SK-N-MC (cell line): ENCODE results near the gene DAND5.

Experiments
- EZH2 ChIP-seq: fragments of 200-600 bp; sonication (generic); IDR thresholded peaks from one replicate; pipeline ENCODE4 v1.6.1; 2017; ENCODE audit warnings: antibody characterized with exemption
- POLR2AphosphoS5 ChIP-seq: IDR thresholded peaks from 2 replicates; pipeline ENCODE4 v1.6.1; 2012; ENCODE audit warnings: mild to moderate bottlenecking, low read depth, low read length, borderline replicate concordance

DNA sequence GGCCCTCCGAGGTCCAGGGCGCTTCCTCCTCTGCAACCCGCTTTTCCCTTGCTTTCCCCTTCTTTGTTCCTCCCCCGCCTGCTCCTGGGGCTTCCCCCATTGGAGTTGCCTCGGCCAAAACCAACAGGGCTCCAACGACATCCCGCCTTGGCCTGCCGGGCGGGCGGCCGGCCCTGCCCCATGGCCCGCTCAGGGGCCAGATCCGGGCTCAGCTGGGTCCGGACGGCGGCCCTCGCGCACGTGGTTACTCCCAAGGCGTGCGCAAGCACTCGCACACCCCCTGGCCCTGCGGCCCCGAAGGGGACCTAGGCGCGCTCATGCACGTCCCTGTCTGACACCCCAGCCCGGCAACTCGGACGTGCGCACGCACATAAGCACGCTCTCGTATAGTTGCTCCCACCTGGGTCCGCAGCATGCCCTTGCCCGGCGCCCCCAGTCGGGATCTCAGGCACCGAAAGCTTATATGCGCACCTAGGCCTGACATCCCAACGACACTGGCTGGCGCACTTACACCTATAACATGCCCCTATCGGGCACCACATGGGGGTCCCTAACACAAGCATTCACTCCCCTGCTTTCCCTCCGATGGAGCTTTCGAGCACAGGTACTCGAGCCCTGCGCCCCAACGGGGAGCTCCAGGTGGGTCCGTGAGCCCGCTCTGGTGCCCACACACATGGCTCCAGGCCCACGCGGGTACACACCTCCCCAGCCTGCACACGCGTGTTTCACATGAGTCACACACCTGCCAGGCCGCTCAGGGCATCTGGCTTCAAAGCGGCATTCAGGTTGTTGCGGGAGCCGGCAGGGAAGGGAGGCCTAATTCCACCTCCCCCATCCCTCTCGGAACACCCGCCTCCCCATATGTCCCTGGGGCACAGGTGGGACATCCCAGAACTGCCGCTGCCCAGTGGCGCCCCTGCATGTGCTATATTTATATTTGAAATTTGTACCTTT lies 40.9 kb downstream of the DAND5 start:
- TF ChIP-seq POLR2AphosphoS5, result no peak
- no peak for TF ChIP-seq EZH2
